Esophagus muscularis mucosa (tissue), 4 donors: Measurements from ENCODE around the gene ZBTB11. TPM values are rescaled to one million over a fixed set of nuclear protein-coding genes. Genes with fewer than 3 reads are reported as not detected.
"Not testable (repeated sequence)": the region's sequence is repeated elsewhere in the genome, so short reads cannot be mapped to it uniquely, and the experiment has no call there.

ENCODE experiments used
- DNase-seq: peaks from one replicate; pipeline ENCODE4 v3.0.0-alpha.2; 2017; ENCODE audit errors: extremely low spot score
- H3K27ac ChIP-seq, 4 donors: fragments of 200-600 bp; sonication (generic); replicated peaks in 1 of 4; 1 replicate in 3 of 4; 2 replicates in 1 of 4; pipeline ENCODE4 v1.5.1; 2016 to 2019; ENCODE audit warnings: mild to moderate bottlenecking in 1 of 4
- H3K27me3 ChIP-seq, 4 donors: fragments of 200-600 bp; sonication (generic); one replicate each; pipeline versions ENCODE4 v1.5.1 to v1.6.0; 2016 to 2019
- H3K36me3 ChIP-seq, 4 donors: fragments of 200-600 bp; sonication (generic); one replicate each; pipeline ENCODE4 v1.5.1; 2016 to 2019
- H3K4me1 ChIP-seq, 4 donors: fragments of 200-600 bp; sonication (generic); one replicate each; pipeline ENCODE4 v1.5.1; 2016 to 2019
- H3K4me3 ChIP-seq, 4 donors: fragments of 200-600 bp; sonication (generic); 1 replicate in 2 of 4; 2 replicates in 2 of 4; pipeline ENCODE4 v1.5.1; 2016 to 2019; ENCODE audit warnings: mild to moderate bottlenecking in 4 of 4, moderate library complexity in 1 of 4
- H3K9me3 ChIP-seq, 4 donors: fragments of 200-600 bp; sonication (generic); 1 replicate in 3 of 4; 2 replicates in 1 of 4; pipeline ENCODE4 v1.5.1; 2016 to 2019
- EP300 ChIP-seq: sonication (generic); formaldehyde crosslinking; IDR thresholded peaks from one replicate; pipeline ENCODE4 v1.6.1; 2017; ENCODE audit warnings: antibody characterized with exemption
- POLR2A ChIP-seq: fragments of 450-650 bp; IDR thresholded peaks from one replicate; pipeline ENCODE4 v1.6.1; 2017; ENCODE audit warnings: antibody characterized with exemption, moderate library complexity, mild to moderate bottlenecking, low read depth
- POLR2AphosphoS5 ChIP-seq, 2 donors: sonication (generic); formaldehyde crosslinking; IDR thresholded peaks; one replicate each; pipeline ENCODE4 v1.6.1; 2017; ENCODE audit warnings: antibody characterized with exemption in 2 of 2
- WGBS: methylation state at CpG from one replicate; pipeline ENCODE4 v1.1.5; 2018; 5-methylcytosine and 5-hydroxymethylcytosine counted together
- intact Hi-C: fragments of 100-400 bp; cut with DNase I; formaldehyde crosslinking; loops from one replicate; pipeline ENCODE4 v1.15.1; 2023
- total RNA-seq, 4 donors: library from RNA; depleted of rRNA; stranded (reverse); fragments of >200 nt; gene quantifications; one replicate each; pipeline versions ENCODE4 v1.1.0 to v1.2.1, GENCODE V29; 2016
- TF ChIP-seq, protein P1 (sequence below), 3 experiments: fragments of 200-600 bp in 2 of 3; fragments of 450-650 bp in 1 of 3; sonication (generic) in 2 of 3; IDR thresholded peaks; one replicate each; pipeline ENCODE4 v1.5.1; 2017 to 2019; ENCODE audit warnings: antibody characterized with exemption in 3 of 3, mild to moderate bottlenecking in 2 of 3, moderate library complexity in 1 of 3

ZBTB11 gene
- total RNA-seq, 4 donors from 2014 or later, result 15.3 to 20.8 (median 16.9) TPM

DNA sequence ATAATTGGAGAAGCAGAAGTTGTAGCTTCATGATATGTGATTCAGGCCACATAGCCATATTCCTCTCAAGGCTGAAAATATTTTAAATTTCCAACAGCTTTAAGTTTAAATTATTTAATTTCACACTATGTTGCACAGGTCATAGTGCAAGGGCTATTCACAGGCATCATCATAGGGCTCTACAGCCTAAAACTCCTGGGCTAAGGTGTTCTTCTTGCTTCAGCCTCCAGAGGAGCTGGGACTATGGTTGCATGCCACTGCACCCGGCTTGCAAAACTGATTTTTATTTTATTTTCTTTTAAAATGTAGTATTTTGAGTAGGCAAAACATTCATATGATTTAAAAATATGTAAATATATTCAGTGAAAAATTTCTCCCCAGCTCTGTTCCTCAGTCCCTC lies 41.5 kb upstream of the ZBTB11 start:
- intact Hi-C loops, result no loop called here
- Histone ChIP-seq H3K4me1 (no peaks in the 10 kb centered on the region), H3K27ac (no peak overlapping the region), H3K27me3 (peaks cover 0 to 3% (median 0%) of the 10 kb centered on the region in 4 donors), H3K36me3 (no peaks in the 10 kb centered on the region), H3K9me3 (no peaks in the 10 kb centered on the region), H3K4me3 (no peak overlapping the region)
- no peak for DNase-seq
- no peak for TF ChIP-seq POLR2AphosphoS5 (IDR thresholded peaks at IDR 0.05)
- TF ChIP-seq EP300, result no peak
- TF ChIP-seq POLR2A, result no peak
- TF ChIP-seq, protein P1, sequence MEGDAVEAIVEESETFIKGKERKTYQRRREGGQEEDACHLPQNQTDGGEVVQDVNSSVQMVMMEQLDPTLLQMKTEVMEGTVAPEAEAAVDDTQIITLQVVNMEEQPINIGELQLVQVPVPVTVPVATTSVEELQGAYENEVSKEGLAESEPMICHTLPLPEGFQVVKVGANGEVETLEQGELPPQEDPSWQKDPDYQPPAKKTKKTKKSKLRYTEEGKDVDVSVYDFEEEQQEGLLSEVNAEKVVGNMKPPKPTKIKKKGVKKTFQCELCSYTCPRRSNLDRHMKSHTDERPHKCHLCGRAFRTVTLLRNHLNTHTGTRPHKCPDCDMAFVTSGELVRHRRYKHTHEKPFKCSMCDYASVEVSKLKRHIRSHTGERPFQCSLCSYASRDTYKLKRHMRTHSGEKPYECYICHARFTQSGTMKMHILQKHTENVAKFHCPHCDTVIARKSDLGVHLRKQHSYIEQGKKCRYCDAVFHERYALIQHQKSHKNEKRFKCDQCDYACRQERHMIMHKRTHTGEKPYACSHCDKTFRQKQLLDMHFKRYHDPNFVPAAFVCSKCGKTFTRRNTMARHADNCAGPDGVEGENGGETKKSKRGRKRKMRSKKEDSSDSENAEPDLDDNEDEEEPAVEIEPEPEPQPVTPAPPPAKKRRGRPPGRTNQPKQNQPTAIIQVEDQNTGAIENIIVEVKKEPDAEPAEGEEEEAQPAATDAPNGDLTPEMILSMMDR (IDR thresholded peaks at IDR 0.05), result no peak
- 84% methylated on average over 1 of the region's 1 CpG for WGBS

DNA sequence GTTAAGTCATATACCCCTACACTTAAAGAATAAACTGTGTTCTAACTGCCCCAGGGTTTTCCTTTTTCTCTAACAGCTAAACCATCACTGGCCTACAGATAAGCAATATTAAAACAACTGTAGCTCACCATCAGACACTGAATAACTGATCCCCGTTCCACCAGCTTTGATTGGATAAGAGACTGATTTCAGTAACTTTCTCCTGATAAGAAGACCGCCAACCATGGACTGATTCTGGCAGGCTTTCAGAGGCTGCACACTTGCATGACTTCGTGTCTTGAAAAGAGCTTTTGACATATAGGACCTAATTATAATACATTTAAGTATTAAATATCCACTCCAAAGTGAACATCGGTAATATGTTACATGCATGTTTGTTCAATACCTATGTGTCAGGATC lies 32.2 kb upstream of the ZBTB11 start:
- DNase-seq, result no peak
- TF ChIP-seq EP300 (no peak), POLR2A (no peak), POLR2AphosphoS5 (IDR thresholded peaks at IDR 0.05) (no peak)
- TF ChIP-seq, protein P1 (IDR thresholded peaks at IDR 0.05), result no peak
- WGBS, result 87% methylated on average over 4 of the region's 4 CpGs
- Histone ChIP-seq H3K36me3 (no peaks in the 10 kb centered on the region), H3K27ac (no peak overlapping the region), H3K9me3 (no peaks in the 10 kb centered on the region), H3K4me3 (no peak overlapping the region), H3K4me1 (no peaks in the 10 kb centered on the region), H3K27me3 (peaks cover 0 to 3% (median 0%) of the 10 kb centered on the region in 4 donors)
- intact Hi-C loops, result no loop called here

GRCh38 chr3:101704639-101705038 lies 27.7 kb upstream of the ZBTB11 start:
- WGBS, result 63% methylated on average over 2 of the region's 2 CpGs
- intact Hi-C loops, DNase-seq, H3K27ac ChIP-seq, H3K4me1 ChIP-seq, H3K4me3 ChIP-seq, H3K27me3 ChIP-seq, H3K9me3 ChIP-seq, H3K36me3 ChIP-seq: not testable (repeated sequence)

- H3K27ac ChIP-seq, result no peak overlapping the region
- no peak for DNase-seq
- H3K36me3 ChIP-seq, result no peaks in the 10 kb centered on the region
- H3K9me3 ChIP-seq, result no peaks in the 10 kb centered on the region
- WGBS, result 82% methylated on average over 2 of the region's 2 CpGs
- intact Hi-C loops, result no loop called here
- no peak for TF ChIP-seq POLR2A
- TF ChIP-seq EP300, result no peak
- no peaks in the 10 kb centered on the region for H3K27me3 ChIP-seq
- H3K4me1 ChIP-seq, result no peaks in the 10 kb centered on the region
- no peak overlapping the region for H3K4me3 ChIP-seq
Measured at GRCh38 chr3:101703169-101703568, 26.2 kb upstream of the ZBTB11 start.

- H3K27ac ChIP-seq, result no peak overlapping the region
- H3K27me3 ChIP-seq, result no peaks in the 10 kb centered on the region
- intact Hi-C loops, result no loop called here
- TF ChIP-seq POLR2AphosphoS5 (IDR thresholded peaks at IDR 0.05), result no peak
- no peak for TF ChIP-seq EP300
- no peak for TF ChIP-seq POLR2A
- TF ChIP-seq, protein P1 (IDR thresholded peaks at IDR 0.05), result no peak
- H3K4me3 ChIP-seq, result no peak overlapping the region
- WGBS, result 89% methylated on average over 1 of the region's 1 CpG
- no peak for DNase-seq
- no peaks in the 10 kb centered on the region for H3K4me1 ChIP-seq
- H3K36me3 ChIP-seq, result no peaks in the 10 kb centered on the region
- H3K9me3 ChIP-seq, result no peaks in the 10 kb centered on the region
Measured at GRCh38 chr3:101702726-101703125, 25.8 kb upstream of the ZBTB11 start.
